B cell (primary cell): ENCODE results near the gene PTPRN2.
"Not testable (repeated sequence)": the region's sequence is repeated elsewhere in the genome, so short reads cannot be mapped to it uniquely, and the experiment has no call there.

ENCODE experiments used
- CTCF ChIP-seq: fragments of 200-600 bp; IDR thresholded peaks from one replicate; pipeline ENCODE4 v1.8.0; 2022; ENCODE audit warnings: antibody characterized with exemption, mild to moderate bottlenecking
- EZH2 ChIP-seq: IDR thresholded peaks from 2 replicates; pipeline ENCODE4 v1.6.1; 2012; ENCODE audit warnings: borderline replicate concordance, low read depth, mild to moderate bottlenecking, moderate library complexity, low read length; ENCODE audit not compliant: insufficient read depth, poor library complexity, severe bottlenecking

- TF ChIP-seq CTCF, EZH2: not testable (repeated sequence)
Measured at GRCh38 chr7:158348039-158348438, 239.6 kb downstream of the PTPRN2 start.
